GM21529 (cell line): ENCODE results near the gene SACS.
A peak's percentile ranks its signal among the peaks of the same experiment; 100 is the strongest.
"Not testable (repeated sequence)": the region's sequence is repeated elsewhere in the genome, so short reads cannot be mapped to it uniquely, and the experiment has no call there.

ENCODE experiments used
- ATAC-seq: cut with Tn5 transposase; IDR thresholded peaks from one replicate; pipeline ENCODE4 v1.9.1; 2021; ENCODE audit not compliant: unreplicated experiment

SACS gene

GRCh38 chr13:23418776-23419683 lies 14.5 kb downstream of the SACS start:
- ATAC-seq = no peak

GRCh38 chr13:23414682-23415081 lies 18.8 kb downstream of the SACS start:
- ATAC-seq = no peak

- ATAC-seq = no peak
Measured at GRCh38 chr13:23411706-23412105, 21.8 kb downstream of the SACS start.

- no peak for ATAC-seq
Measured at GRCh38 chr13:23411220-23411619, 22.3 kb downstream of the SACS start.

GRCh38 chr13:23408026-23408425 lies 25.5 kb downstream of the SACS start:
- no peak for ATAC-seq

GRCh38 chr13:23401156-23401555 lies 32.3 kb downstream of the SACS start:
- not testable (repeated sequence) for ATAC-seq

GRCh38 chr13:23399347-23399746 lies 34.2 kb downstream of the SACS start:
- no peak for ATAC-seq

- no peak for ATAC-seq
Measured at GRCh38 chr13:23394821-23395220, 38.7 kb downstream of the SACS start.

- no peak for ATAC-seq
Measured at GRCh38 chr13:23392925-23393645, 40.4 kb downstream of the SACS start.

GRCh38 chr13:23392313-23392712 lies 41.2 kb downstream of the SACS start:
- no peak for ATAC-seq

- ATAC-seq = no peak
Measured at GRCh38 chr13:23391752-23392151, 41.8 kb downstream of the SACS start.

GRCh38 chr13:23386533-23386932 lies 47.0 kb downstream of the SACS start:
- ATAC-seq = peak; percentile 80

- ATAC-seq = no peak
Measured at GRCh38 chr13:23385931-23386330, 47.6 kb downstream of the SACS start.

- ATAC-seq = peak; percentile 71
Measured at GRCh38 chr13:23384111-23384510, 49.4 kb downstream of the SACS start.

GRCh38 chr13:23383151-23383550 lies 50.4 kb downstream of the SACS start:
- ATAC-seq = no peak

GRCh38 chr13:23381866-23382265 lies 51.6 kb downstream of the SACS start:
- ATAC-seq = no peak

GRCh38 chr13:23380534-23380933 lies 53.0 kb downstream of the SACS start:
- ATAC-seq = no peak

- peak; percentile 28 for ATAC-seq
Measured at GRCh38 chr13:23377983-23378632, 55.4 kb downstream of the SACS start.

GRCh38 chr13:23377579-23377978 lies 55.9 kb downstream of the SACS start:
- ATAC-seq = no peak

GRCh38 chr13:23375001-23375971 lies 58.2 kb downstream of the SACS start:
- ATAC-seq = peak; percentile 82
